Activated CD8-positive, alpha-beta T cell treated with anti-CD3 and anti-CD28 coated beads for 36 hours (primary cell): ENCODE results near the gene THADA. TPM values are rescaled to one million over a fixed set of nuclear protein-coding genes. Genes with fewer than 3 reads are reported as not detected.
"Not testable (repeated sequence)": the region's sequence is repeated elsewhere in the genome, so short reads cannot be mapped to it uniquely, and the experiment has no call there.

Experiments
- ATAC-seq: fragments of 200-7000 bp; cut with Tn5 transposase; one replicate; pipeline ENCODE4 v1.10.0; 2021; ENCODE audit warnings: mild to moderate bottlenecking, moderate library complexity
- CTCF ChIA-PET: fragments of 350-600 bp; sonication (Branson Sonifier 250); formaldehyde crosslinking; loops from one replicate; lab custom pipeline; 2021; ENCODE audit warnings: antibody characterized with exemption; lab: Charles Lee
- POLR2A ChIA-PET: fragments of 350-600 bp; sonication (Branson Sonifier 250); formaldehyde crosslinking; loops from one replicate; lab custom pipeline; 2021; ENCODE audit warnings: antibody characterized with exemption; lab: Charles Lee
- DNase-seq: peaks from one replicate; pipeline ENCODE4 v3.0.0-alpha.2; 2020
- H3K27ac Mint-ChIP-seq: one replicate; pipeline ENCODE4 v1.8.0; 2021; ENCODE audit warnings: mild to moderate bottlenecking, mixed read lengths
- H3K27me3 Mint-ChIP-seq: one replicate; pipeline ENCODE4 v1.8.0; 2021; ENCODE audit warnings: mixed read lengths
- H3K36me3 Mint-ChIP-seq: one replicate; pipeline ENCODE4 v1.8.0; 2021; ENCODE audit warnings: low read depth, mixed read lengths
- H3K4me1 Mint-ChIP-seq: one replicate; pipeline ENCODE4 v1.8.0; 2021; ENCODE audit warnings: low read depth, mixed read lengths
- H3K4me3 Mint-ChIP-seq: one replicate; pipeline ENCODE4 v1.8.0; 2021; ENCODE audit warnings: mild to moderate bottlenecking, moderate library complexity, mixed read lengths
- H3K9me3 Mint-ChIP-seq: one replicate; pipeline ENCODE4 v1.8.0; 2021; ENCODE audit warnings: mixed read lengths
- intact Hi-C: fragments of 100-400 bp; cut with micrococcal nuclease; formaldehyde crosslinking; loops from one replicate; pipeline ENCODE4 v1.10.0; 2022
- total RNA-seq, 2 experiments: library from RNA; stranded (reverse); gene quantifications; one replicate each; pipeline ENCODE4 v1.2.3, GENCODE V29; 2021
- TF ChIP-seq, protein P1 (sequence below): fragments of 200-600 bp; IDR thresholded peaks from one replicate; pipeline ENCODE4 v1.8.0; 2022; ENCODE audit warnings: antibody characterized with exemption, mild to moderate bottlenecking

The THADA gene
- total RNA-seq, 2 experiments from 2014 or later, result 31.3 to 31.6 TPM

DNA sequence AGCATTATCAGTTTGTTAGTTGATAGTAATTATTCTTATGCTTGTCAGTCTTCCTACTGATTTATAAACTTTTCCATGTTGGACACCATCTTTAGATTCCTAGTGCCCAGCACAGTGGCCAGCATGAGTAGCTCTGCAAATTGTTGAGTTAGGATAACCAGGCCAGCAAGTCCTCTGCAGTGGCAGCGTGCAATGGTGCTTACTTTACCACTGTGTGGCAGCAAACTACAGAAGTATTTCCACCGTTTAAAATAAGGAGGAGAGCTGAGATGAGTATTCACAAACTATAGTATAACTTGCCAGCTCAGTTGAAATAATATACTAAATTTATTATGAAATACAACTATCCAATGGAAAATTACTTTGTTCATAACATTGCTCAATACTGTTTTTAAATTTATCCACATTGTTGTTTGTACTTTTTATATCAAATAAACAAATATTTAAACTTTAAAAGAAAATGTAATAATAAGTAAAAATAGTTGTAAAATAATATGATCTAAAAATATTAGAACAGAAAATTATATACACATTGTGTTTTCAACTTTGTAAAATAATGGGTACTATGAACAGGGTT lies 9.3 kb upstream of the THADA start:
- peak; percentile 54 for DNase-seq
- peak; percentile 82 for ATAC-seq
- CTCF ChIA-PET, result interaction anchor here (0.7 to 1.7 kb wide), 8 partner anchors 9 to 782 kb away, joined by 3 to 16 read pairs (median 4); partner anchors contain the start of gene THADA
- Mint-ChIP-seq H3K9me3 (no peaks in the 10 kb centered on the region), H3K36me3 (no peaks in the 10 kb centered on the region), H3K4me3 (no peak overlapping the region), H3K4me1 (peaks cover 5% of the 10 kb centered on the region), H3K27me3 (no peaks in the 10 kb centered on the region), H3K27ac (no peak overlapping the region)
- intact Hi-C loops, result no loop called here
- TF ChIP-seq, protein P1, sequence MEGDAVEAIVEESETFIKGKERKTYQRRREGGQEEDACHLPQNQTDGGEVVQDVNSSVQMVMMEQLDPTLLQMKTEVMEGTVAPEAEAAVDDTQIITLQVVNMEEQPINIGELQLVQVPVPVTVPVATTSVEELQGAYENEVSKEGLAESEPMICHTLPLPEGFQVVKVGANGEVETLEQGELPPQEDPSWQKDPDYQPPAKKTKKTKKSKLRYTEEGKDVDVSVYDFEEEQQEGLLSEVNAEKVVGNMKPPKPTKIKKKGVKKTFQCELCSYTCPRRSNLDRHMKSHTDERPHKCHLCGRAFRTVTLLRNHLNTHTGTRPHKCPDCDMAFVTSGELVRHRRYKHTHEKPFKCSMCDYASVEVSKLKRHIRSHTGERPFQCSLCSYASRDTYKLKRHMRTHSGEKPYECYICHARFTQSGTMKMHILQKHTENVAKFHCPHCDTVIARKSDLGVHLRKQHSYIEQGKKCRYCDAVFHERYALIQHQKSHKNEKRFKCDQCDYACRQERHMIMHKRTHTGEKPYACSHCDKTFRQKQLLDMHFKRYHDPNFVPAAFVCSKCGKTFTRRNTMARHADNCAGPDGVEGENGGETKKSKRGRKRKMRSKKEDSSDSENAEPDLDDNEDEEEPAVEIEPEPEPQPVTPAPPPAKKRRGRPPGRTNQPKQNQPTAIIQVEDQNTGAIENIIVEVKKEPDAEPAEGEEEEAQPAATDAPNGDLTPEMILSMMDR, result peak; percentile 42
- POLR2A ChIA-PET, result interaction anchor here (2.6 kb wide), 1 partner anchor 9 kb away, joined by 14 read pairs; the partner anchor contains the start of gene THADA

DNA sequence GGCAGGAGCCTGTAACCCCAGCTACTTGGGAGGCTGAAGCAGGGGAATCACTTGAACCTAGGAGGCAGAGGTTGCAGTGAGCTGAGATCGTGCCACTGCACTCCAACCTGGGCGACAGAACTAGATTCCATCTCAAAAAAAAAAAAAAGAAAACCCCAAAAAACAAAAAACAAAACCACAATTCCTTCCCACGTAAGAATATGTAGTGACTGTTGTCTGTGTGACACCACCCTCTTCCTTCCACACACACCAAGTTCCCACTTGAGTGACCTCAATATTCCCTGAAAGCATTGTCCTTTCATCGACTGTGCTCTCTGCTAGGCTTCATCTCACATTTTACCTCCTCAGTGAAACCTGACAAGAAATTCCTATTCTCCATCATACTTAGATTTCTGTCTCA lies 8.8 kb upstream of the THADA start:
- Mint-ChIP-seq H3K27me3 (peaks cover 1% of the 10 kb centered on the region), H3K4me3 (no peak overlapping the region), H3K36me3 (no peaks in the 10 kb centered on the region), H3K9me3 (no peaks in the 10 kb centered on the region), H3K4me1 (peaks cover 5% of the 10 kb centered on the region), H3K27ac (no peak overlapping the region)
- no peak for DNase-seq
- CTCF ChIA-PET, result interaction anchor here (0.7 to 1.7 kb wide), 6 partner anchors 11 to 781 kb away, joined by 3 to 6 read pairs (median 4); no protein-coding TSS in a partner anchor
- POLR2A ChIA-PET, result interaction anchor here (2.6 kb wide), 1 partner anchor 8 kb away, joined by 14 read pairs; the partner anchor contains the start of gene THADA
- TF ChIP-seq, protein P1, result no peak
- intact Hi-C loops, result no loop called here
- ATAC-seq, result no peak

DNA sequence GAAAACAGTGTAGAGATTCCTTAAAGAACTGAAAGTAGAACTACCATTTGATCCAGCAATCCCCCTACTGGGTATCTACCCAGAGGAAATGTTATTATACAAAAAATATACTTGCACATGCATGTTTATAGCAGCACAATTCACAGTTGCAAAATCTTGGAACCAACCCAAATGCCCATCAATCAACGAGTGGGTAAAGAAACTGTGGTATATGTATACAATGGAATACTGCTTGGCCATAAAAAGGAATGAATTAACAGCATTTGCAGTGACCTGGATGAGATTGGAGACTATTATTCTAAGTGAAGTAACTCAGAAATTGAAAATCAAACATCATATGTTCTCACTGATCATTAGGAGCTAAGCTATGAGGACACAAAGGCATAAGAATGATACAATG lies 4.8 kb upstream of the THADA start:
- H3K4me1 Mint-ChIP-seq, intact Hi-C loops, ATAC-seq, H3K27me3 Mint-ChIP-seq, DNase-seq, H3K9me3 Mint-ChIP-seq, POLR2A ChIA-PET, H3K4me3 Mint-ChIP-seq, H3K27ac Mint-ChIP-seq, H3K36me3 Mint-ChIP-seq, CTCF ChIA-PET: not testable (repeated sequence)

DNA sequence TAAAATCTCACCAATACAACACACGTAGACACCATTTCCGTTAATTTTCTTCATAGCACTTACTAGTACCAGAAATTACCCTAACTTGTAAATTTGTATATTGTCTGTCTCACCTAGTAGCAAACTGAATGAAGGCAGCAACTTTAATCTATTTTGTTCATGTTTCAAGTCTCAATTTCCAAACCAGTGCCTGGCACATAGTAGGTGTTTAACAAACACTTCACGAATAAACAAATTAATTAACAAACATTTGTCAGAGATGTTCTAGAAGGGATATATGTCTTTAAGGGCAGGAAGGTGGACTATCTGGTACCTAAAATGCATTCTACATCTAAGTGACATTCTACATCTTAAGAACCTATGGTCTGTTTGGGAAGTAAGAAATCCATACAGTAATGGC lies 963 bp downstream of the THADA start:
- TF ChIP-seq, protein P1, result no peak
- no peak for DNase-seq
- H3K36me3 Mint-ChIP-seq, result peaks cover 16% of the 10 kb centered on the region
- peak overlapping the region; percentile 99 for H3K4me3 Mint-ChIP-seq
- no peaks in the 10 kb centered on the region for H3K9me3 Mint-ChIP-seq
- H3K27me3 Mint-ChIP-seq, result peaks cover 1% of the 10 kb centered on the region
- ChIA-PET POLR2A (no interaction called here), CTCF (no interaction called here)
- H3K4me1 Mint-ChIP-seq, result peaks cover 29% of the 10 kb centered on the region
- ATAC-seq, result no peak
- peak overlapping the region; percentile 98 for H3K27ac Mint-ChIP-seq
- intact Hi-C loops, result no loop called here

DNA sequence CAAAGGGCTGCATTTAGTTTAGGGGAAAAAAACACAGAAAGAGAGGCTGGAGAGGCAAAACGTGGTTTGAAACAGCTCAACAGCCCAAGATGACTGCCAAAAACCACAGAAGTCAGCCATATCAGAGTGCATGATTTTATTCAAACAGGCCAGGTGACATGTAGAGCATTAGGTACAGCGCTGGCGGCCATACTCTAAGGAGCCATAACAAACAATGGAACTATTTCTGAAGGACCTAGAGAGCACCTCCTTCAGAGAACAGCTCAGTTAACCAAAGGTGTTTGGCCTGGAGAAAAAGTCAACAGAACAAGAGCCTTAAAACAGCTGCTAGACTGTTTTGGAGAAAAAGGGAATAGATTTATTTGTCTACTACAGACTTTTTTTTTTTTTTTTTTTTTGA lies 2.6 kb downstream of the THADA start:
- Mint-ChIP-seq H3K4me3 (no peak overlapping the region), H3K9me3 (no peaks in the 10 kb centered on the region), H3K27ac (no peak overlapping the region), H3K36me3 (peaks cover 16% of the 10 kb centered on the region), H3K27me3 (no peaks in the 10 kb centered on the region), H3K4me1 (peaks cover 29% of the 10 kb centered on the region)
- POLR2A ChIA-PET, result interaction anchor here (0.6 to 0.8 kb wide), 2 partner anchors 13 to 81 kb away, joined by 3 read pairs; no protein-coding TSS in a partner anchor
- intact Hi-C loops, result no loop called here
- CTCF ChIA-PET, result interaction anchor here (1.0 to 1.4 kb wide), 2 partner anchors 12 to 17 kb away, joined by 6 to 8 read pairs; no protein-coding TSS in a partner anchor
- ATAC-seq (no peak), DNase-seq (no peak)
- TF ChIP-seq, protein P1, result no peak
